Fibroblast of upper back skin (primary cell): ENCODE measurements around the gene GADD45GIP1.
A peak's percentile ranks its signal among the peaks of the same experiment; 100 is the strongest.
"Not testable (repeated sequence)": the region's sequence is repeated elsewhere in the genome, so short reads cannot be mapped to it uniquely, and the experiment has no call there.

Source experiments
- DNase-seq: peaks from one replicate; pipeline ENCODE4 v3.0.0-alpha.2; 2013

The GADD45GIP1 gene

DNA sequence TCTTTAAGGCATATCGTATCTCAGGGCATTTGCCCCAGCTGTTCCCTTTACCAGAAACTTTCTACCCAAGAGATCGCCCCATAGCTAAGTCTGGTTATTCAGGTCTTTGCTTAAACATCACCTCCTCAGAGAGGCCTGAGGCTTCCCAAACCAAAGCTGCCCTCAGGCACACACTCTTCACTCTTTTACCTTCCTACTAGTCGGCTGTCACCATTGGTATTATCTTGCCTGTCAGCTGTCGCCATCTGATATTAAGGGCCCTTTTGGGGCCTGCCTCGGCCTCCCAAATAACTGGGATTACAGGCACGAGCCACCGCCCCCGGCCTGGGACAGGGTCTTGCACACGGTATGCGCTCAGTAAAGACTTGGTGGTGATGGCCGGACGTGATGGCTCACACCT is 1.0 kb downstream of the GADD45GIP1 start:
- DNase-seq = no peak

- DNase-seq = not testable (repeated sequence)
These were observed 1.4 kb downstream of the GADD45GIP1 start for GRCh38 chr19:12955575-12955974.

- DNase-seq = no peak
These were observed 2.4 kb downstream of the GADD45GIP1 start for GRCh38 chr19:12954612-12954962.

DNA sequence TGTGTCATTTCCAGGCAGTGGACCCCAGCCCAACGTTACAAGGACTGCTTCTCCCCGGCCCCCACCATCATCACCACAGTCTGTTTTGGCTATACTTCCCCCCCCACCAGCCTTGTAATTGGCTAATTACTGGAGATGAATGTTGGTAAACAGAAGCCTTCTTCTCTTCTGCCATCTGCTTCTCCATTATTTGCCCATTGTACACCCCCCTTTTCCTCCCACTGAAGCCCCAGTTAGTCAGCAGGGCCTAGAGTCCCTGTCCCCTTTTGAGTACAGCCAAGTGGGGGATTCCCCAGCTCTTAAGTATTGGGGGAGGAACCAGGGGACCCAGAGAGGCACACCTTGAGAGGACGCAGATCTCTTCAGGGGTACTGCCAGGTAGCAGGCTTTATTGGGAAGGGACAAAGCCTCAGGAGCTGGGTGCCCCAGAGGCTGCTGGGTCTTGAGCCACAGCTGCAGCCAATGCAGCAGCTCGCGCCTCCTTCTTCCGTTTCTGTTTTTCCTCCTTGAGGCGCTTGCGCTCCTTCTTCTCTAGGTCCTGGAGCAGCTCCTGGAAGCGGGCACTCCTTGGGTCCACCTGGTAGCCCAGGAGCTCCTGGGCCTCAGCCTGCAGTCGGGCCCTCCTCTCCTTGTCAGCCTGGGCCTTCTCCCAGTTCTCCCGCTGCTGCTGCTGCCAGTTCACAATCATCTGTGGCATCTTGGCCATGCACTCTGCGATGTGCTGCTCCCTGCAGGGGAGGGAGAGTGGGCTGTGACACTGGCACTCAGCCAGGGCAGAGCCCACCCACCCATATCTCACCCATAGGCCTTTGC is 3.0 kb downstream of the GADD45GIP1 start:
- no peak for DNase-seq

DNA sequence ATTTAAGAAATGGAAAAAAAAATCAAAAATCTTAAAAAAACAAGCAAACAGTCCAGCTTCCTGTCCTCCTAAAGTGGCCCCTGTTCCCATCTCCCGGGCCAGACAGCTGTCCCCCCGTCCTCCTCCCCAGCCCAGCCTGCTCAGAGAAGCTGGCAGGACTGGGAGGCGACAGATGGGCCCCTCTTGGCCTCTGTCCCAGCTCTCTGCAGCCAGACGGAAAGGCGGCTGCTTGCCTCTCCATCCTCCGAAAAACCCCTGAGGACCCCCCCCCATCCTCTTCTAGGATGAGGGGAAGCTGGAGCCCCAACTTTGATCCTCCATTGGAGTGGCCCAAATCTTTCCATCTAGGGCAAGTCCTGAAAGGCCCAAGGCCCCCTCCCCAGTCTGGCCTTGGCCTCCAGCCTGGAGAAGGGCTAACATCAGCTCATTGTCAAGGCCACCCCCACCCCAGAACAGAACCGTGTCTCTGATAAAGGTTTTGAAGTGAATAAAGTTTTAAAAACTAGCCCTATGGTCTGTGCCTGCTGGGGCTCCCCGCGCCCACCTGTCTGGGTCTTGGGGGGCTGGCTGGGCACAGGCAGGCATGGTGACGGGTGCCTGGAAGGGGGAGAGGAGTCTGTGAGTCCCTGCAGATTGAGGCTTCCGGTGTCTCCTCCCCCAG is 3.8 kb downstream of the GADD45GIP1 start:
- DNase-seq = no peak

GRCh38 chr19:12952488-12953137 is 4.4 kb downstream of the GADD45GIP1 start:
- peak; percentile 77 for DNase-seq

DNA sequence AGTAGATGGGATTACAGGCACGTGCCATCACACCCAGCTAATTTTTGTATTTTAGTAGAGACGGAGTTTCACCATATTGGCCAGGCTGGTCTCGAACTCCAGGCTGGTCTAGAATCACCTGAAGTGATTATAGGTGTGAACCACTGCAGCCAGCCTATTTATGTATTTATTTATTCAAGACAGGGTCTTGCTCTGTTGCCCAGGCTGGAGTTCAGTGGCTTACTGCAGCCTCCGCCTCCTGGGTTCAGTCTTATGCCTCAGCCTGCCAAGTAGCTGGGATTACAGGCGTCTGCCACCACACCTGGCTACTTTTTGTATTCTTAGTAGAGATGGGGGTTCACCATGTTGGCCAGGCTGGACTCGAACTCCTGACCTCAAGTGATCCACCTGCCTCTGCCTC is 5.0 kb downstream of the GADD45GIP1 start:
- not testable (repeated sequence) for DNase-seq

- no peak for DNase-seq
These were observed 7.4 kb downstream of the GADD45GIP1 start for GRCh38 chr19:12949363-12950283.

DNA sequence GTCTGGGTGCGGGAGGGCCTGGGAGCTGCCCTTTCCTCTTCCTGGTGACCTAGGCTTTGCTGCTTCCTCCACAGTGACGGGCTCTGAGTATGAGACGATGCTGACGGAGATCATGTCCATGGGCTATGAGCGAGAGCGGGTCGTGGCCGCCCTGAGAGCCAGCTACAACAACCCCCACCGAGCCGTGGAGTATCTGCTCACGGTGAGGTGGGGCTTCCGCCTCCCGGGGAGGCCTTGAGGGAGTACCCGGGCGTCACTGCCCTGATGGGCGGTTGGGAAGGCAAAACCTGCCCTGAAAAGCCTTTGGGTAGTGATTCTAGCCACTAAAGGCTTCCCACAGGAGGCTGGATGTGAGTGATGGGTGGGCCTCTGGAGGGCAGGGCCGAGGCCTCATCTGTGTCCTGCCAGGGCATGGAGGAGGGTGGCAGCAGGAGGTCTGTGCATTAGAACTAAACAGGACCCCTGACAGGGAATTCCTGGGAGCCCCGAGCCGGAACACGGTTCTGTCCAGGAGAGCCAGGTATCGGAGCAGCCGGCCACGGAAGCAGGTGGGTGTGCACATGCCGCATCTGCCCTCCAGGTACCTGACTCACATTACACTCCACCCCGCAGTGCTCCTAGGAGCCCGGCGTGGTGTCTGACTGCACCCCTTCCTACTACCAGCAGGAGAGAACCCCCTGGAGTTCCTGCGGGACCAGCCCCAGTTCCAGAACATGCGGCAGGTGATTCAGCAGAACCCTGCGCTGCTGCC is 8.2 kb downstream of the GADD45GIP1 start:
- DNase-seq = no peak

DNA sequence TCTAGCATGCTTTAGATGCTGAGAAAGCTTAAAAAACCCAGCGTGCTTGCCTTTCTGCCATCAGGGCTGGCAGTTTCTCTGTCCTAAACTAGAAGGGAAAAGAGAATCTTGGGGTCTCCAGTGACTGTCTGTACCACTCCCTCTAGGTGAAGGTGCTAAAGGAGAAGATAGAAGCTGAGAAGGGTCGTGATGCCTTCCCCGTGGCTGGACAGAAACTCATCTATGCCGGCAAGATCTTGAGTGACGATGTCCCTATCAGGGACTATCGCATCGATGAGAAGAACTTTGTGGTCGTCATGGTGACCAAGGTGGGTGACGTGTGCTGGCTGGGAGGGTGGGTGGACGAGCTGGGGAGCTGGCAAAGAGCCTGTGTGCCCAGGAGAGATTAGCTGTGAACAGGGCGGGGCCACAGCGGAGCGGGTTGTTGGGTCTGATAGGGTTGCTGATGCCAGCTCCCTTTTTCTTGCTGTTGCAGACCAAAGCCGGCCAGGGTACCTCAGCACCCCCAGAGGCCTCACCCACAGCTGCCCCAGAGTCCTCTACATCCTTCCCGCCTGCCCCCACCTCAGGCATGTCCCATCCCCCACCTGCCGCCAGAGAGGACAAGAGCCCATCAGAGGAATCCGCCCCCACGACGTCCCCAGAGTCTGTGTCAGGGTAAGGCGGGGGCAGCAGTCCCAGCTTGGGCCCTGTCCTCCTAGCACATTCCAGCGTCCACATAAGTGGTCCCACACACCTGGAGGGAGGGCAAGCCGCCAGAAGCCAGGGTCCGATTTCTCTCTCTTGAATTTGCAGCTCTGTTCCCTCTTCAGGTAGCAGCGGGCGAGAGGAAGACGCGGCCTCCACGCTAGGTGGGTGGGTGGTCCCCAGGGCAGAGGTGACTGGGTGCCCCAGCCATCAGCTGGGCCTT is 9.1 kb downstream of the GADD45GIP1 start:
- no peak for DNase-seq

GRCh38 chr19:12946731-12947496 is 10.1 kb downstream of the GADD45GIP1 start:
- no peak for DNase-seq

GRCh38 chr19:12946092-12946721 is 10.8 kb downstream of the GADD45GIP1 start:
- peak; percentile 77 for DNase-seq

- peak; percentile 98 for DNase-seq
These were observed 11.4 kb downstream of the GADD45GIP1 start, which contains the start of gene RAD23A for GRCh38 chr19:12945479-12946091. Gene RAD23A, plus strand, starts transcription at chr19:12945862. Its CDS starts 87 bp downstream, at chr19:12945949.

DNA sequence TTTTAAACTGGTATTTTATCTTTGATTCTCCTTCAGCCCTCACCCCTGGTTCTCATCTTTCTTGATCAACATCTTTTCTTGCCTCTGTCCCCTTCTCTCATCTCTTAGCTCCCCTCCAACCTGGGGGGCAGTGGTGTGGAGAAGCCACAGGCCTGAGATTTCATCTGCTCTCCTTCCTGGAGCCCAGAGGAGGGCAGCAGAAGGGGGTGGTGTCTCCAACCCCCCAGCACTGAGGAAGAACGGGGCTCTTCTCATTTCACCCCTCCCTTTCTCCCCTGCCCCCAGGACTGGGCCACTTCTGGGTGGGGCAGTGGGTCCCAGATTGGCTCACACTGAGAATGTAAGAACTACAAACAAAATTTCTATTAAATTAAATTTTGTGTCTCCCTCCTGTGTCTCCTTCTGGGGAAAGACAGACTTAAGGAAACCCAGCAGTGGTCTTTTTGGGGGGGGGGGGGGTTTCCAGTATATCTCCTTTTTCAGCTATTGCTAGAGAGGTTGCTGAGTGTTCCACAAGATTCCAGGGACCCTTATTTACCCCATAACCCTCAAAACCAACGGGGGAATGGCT is 12.8 kb downstream of the GADD45GIP1 start:
- DNase-seq = no peak

DNA sequence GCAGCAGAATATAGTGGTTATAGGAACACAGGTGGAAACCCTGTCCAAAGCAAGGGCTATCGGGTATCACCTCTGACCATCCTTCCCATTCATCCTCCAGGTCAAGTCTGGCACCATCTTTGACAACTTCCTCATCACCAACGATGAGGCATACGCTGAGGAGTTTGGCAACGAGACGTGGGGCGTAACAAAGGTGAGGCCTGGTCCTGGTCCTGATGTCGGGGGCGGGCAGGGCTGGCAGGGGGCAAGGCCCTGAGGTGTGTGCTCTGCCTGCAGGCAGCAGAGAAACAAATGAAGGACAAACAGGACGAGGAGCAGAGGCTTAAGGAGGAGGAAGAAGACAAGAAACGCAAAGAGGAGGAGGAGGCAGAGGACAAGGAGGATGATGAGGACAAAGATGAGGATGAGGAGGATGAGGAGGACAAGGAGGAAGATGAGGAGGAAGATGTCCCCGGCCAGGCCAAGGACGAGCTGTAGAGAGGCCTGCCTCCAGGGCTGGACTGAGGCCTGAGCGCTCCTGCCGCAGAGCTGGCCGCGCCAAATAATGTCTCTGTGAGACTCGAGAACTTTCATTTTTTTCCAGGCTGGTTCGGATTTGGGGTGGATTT is 13.5 kb downstream of the GADD45GIP1 start:
- DNase-seq = no peak

DNA sequence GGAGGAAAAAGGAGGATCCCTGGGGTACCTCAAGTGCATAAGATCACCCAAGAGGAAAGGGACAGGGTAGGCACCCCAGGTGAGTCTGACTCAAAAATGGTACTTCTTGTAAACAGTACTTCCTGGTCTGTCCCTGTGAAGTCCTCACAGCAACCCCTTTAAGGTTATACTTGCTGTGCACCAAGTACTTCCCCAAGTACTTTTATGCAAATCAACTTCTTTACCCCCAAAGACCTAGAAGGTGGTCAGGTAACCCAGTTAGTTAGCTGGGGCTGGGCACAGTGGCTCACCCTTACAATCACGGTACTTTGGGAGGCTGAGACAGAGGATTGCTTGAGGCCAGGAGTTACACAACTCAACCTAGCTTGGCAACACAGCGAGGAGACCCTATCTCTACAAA is 16.1 kb downstream of the GADD45GIP1 start:
- DNase-seq = no peak

DNA sequence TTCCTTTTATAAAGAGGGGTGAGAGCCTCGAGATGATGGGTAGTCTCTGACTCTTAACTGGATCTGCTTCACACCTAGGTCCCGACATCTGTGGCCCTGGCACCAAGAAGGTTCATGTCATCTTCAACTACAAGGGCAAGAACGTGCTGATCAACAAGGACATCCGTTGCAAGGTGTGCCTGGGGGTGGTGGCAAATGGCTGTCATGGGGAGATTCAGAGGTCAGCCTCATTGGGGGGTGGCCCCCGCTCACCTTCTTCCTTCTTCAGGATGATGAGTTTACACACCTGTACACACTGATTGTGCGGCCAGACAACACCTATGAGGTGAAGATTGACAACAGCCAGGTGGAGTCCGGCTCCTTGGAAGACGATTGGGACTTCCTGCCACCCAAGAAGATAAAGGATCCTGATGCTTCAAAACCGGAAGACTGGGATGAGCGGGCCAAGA is 17.0 kb downstream of the GADD45GIP1 start:
- no peak for DNase-seq
